ENCODE results near the gene ARHGEF4.

Gene ARHGEF4

DNA sequence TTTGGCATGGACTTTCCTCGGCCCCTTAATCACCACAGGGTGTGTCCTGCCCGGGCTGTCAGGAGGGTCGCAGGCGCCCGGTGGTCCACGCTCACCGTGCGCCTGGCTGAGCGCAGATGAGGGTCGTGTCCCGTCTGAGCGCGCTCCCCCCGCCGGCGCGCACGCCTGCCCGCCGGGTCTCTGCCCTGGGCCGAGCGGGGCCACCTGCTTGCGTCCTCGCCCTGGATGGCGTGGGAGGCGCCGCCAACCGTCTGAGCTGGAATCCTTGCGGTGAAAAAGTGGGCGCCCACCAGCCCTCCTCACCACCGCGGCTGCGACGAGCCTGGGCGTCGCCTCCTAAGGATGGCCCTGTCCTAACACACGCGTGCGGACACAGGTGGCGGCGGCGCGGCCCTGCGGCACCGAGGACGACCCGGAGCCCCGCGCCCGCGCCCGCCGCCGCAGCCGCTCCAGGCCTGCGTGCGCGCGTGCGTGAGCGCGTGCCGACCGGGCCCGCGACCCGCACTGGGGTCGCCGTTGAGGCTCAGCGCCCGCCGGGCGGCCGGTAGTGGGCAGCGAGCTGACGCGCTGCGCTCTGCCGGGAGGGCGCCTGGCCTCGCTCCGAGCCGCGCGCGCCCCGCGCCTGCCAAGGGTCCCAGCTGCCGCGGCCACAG lies 126.6 kb downstream of the ARHGEF4 start:
- Histone ChIP-seq H3K79me2 (ENCODE audit: insufficient read depth, low read depth) (no peaks in the 10 kb centered on the region), H3K4me1 (ENCODE audit: low read depth, poor library complexity, severe bottlenecking) (no peaks in the 10 kb centered on the region), H3K9ac (no peak overlapping the region), H3K36me3 (ENCODE audit: insufficient read depth) (no peaks in the 10 kb centered on the region), H3K4me2 (no peak overlapping the region), H3K27ac (no peak overlapping the region), H3K27me3 (ENCODE audit: insufficient read depth, low read depth) (no peaks in the 10 kb centered on the region), H2AFZ (ENCODE audit: low read depth) (no peak overlapping the region), H3K4me3 (IDR thresholded peaks at IDR 0.05; ENCODE audit: insufficient read depth, low read depth, low read length) (no peak overlapping the region), H4K20me1 (ENCODE audit: insufficient read depth) (no peaks in the 10 kb centered on the region)
- TF ChIP-seq, protein P1, sequence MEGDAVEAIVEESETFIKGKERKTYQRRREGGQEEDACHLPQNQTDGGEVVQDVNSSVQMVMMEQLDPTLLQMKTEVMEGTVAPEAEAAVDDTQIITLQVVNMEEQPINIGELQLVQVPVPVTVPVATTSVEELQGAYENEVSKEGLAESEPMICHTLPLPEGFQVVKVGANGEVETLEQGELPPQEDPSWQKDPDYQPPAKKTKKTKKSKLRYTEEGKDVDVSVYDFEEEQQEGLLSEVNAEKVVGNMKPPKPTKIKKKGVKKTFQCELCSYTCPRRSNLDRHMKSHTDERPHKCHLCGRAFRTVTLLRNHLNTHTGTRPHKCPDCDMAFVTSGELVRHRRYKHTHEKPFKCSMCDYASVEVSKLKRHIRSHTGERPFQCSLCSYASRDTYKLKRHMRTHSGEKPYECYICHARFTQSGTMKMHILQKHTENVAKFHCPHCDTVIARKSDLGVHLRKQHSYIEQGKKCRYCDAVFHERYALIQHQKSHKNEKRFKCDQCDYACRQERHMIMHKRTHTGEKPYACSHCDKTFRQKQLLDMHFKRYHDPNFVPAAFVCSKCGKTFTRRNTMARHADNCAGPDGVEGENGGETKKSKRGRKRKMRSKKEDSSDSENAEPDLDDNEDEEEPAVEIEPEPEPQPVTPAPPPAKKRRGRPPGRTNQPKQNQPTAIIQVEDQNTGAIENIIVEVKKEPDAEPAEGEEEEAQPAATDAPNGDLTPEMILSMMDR (conservative IDR thresholded peaks at IDR 0.05; ENCODE audit: low read depth, low read length) = no peak

DNA sequence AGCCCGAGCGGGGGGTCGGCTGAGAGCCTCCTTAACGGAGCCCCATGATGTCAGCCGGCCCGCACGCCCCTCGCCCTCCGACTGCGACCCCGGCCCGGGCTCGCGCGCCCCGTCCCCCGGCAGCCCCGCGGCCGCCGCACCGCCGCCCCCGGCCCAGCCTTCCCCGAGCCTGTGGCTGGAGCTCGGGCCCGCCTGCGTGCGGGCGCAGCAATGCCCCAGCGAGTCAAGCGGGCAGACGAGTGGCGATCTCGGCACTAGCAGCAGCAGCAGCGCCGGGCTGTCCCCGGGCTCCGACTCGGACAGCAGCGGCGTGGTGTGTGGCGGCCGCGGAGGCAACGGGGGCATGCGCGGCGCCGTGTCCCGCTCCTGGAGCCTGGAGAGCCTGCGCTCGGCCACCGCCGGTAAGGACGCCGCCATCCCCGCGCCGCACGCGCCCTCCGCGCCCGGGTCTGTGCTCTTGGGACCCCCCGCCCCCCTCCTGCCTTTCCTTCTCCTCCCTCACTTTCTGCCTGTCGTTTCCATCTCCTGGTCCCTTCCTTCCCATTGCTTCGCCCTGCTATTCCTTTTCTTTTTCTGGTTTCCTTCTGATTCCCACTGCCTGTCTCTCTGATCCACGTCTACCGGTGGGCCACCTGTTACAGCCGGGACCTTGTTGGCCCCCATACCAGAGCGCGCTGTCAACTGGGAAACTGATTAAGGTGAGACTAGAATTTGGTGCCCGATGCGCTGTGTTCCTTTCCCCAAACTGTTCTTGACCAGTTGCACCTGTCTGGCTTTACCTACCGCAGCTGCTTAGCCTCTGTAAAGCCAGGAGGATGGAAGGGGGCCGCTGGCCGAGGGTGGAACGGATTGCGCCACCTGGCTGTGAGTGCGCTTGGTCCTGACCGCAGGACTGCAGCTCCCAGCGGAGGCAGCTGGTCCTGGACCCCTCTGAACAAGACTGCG lies 127.4 kb downstream of the ARHGEF4 start:
- no peaks in the 10 kb centered on the region for H3K4me1 ChIP-seq (ENCODE audit: low read depth, poor library complexity, severe bottlenecking)
- H3K4me3 ChIP-seq (IDR thresholded peaks at IDR 0.05; ENCODE audit: insufficient read depth, low read depth, low read length) = no peak overlapping the region
- no peaks in the 10 kb centered on the region for H3K27me3 ChIP-seq (ENCODE audit: insufficient read depth, low read depth)
- no peaks in the 10 kb centered on the region for H3K79me2 ChIP-seq (ENCODE audit: insufficient read depth, low read depth)
- TF ChIP-seq, protein P1 (conservative IDR thresholded peaks at IDR 0.05; ENCODE audit: low read depth, low read length) = no peak
- no peaks in the 10 kb centered on the region for H3K36me3 ChIP-seq (ENCODE audit: insufficient read depth)
- no peak overlapping the region for H3K4me2 ChIP-seq
- H3K27ac ChIP-seq = no peak overlapping the region
- no peak overlapping the region for H3K9ac ChIP-seq
- H4K20me1 ChIP-seq (ENCODE audit: insufficient read depth) = no peaks in the 10 kb centered on the region
- no peak overlapping the region for H2AFZ ChIP-seq (ENCODE audit: low read depth)

DNA sequence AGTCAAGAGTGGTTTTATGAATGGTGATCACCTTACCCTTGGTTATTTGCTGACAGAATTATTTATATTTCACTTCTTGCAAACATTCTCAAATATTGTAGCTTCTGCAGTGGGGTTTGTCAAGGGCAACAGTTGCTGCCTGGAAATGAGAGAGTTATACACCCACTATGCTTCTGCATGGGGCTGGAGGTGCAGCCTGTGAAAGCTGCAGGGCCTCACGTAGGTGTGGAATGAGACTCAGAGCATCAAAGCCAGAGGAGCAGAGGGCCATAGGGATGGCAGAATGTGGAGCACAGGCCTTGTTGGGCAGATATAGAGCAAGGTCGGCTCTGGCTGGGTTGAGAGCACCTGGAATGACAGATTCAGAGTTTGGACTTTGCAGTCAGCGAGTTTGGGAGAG lies 128.2 kb downstream of the ARHGEF4 start:
- Histone ChIP-seq H3K4me3 (IDR thresholded peaks at IDR 0.05; ENCODE audit: insufficient read depth, low read depth, low read length) (no peak overlapping the region), H3K4me2 (no peak overlapping the region), H3K4me1 (ENCODE audit: low read depth, poor library complexity, severe bottlenecking) (no peaks in the 10 kb centered on the region), H3K27ac (no peak overlapping the region), H2AFZ (ENCODE audit: low read depth) (no peak overlapping the region), H3K79me2 (ENCODE audit: insufficient read depth, low read depth) (no peaks in the 10 kb centered on the region), H3K36me3 (ENCODE audit: insufficient read depth) (no peaks in the 10 kb centered on the region), H3K9ac (no peak overlapping the region), H3K27me3 (ENCODE audit: insufficient read depth, low read depth) (no peaks in the 10 kb centered on the region), H4K20me1 (ENCODE audit: insufficient read depth) (no peaks in the 10 kb centered on the region)
- TF ChIP-seq, protein P1 (conservative IDR thresholded peaks at IDR 0.05; ENCODE audit: low read depth, low read length) = no peak

DNA sequence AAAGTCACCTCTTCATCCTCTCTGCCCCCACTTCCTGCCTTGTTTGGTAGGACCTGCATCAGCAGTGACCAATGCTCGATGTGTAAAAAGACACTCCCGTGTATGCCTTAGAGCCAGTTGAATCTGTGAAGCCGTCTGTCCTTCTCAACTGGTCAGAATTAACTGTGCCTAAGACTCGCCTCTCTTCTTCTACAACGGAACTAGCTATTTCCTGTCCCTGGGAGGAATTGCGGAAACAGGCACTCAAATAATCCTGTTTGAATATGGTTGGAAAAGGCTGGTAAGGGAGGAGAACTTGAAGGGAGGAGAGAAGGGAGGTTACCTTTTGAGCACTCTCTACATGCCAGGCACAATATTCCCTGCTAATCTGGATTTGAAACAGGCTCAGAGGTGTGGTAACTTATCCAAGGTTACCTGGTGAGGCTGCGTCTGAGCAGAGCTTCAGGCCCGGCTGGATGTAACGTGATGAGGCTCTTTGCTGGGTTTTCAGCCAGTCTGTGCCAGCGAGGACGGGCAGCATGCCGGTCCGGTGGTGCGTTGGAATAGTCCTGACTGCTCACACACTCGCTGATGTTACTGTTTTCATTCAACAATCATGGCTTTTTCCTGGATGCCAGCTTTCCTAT lies 129.5 kb downstream of the ARHGEF4 start:
- Histone ChIP-seq H2AFZ (ENCODE audit: low read depth) (no peak overlapping the region), H3K4me3 (IDR thresholded peaks at IDR 0.05; ENCODE audit: insufficient read depth, low read depth, low read length) (no peak overlapping the region), H3K27me3 (ENCODE audit: insufficient read depth, low read depth) (no peaks in the 10 kb centered on the region), H4K20me1 (ENCODE audit: insufficient read depth) (no peaks in the 10 kb centered on the region), H3K4me1 (ENCODE audit: low read depth, poor library complexity, severe bottlenecking) (no peaks in the 10 kb centered on the region), H3K79me2 (ENCODE audit: insufficient read depth, low read depth) (no peaks in the 10 kb centered on the region), H3K27ac (no peak overlapping the region), H3K9ac (no peak overlapping the region), H3K4me2 (no peak overlapping the region), H3K36me3 (ENCODE audit: insufficient read depth) (no peaks in the 10 kb centered on the region)
- TF ChIP-seq, protein P1 (conservative IDR thresholded peaks at IDR 0.05; ENCODE audit: low read depth, low read length) = no peak
